Stimulated activated CD8-positive, alpha-beta memory T cell treated with anti-CD3 and anti-CD28 coated beads, Interleukin-4, amount 100 ng/mL, for 4 hours (primary cell): Measurements from ENCODE around the gene SOAT1.

Experiments
- DNase-seq, 2 donors: peaks; one replicate each; pipeline ENCODE4 v3.0.0-alpha.2; 2020; ENCODE audit warnings: low read depth in 2 of 2, low spot score in 1 of 2

Gene SOAT1

GRCh38 chr1:179303200-179303785 is 9.7 kb downstream of the SOAT1 start:
- DNase-seq, result no peak

- no peak for DNase-seq
Measured at GRCh38 chr1:179305450-179305849, 11.9 kb downstream of the SOAT1 start.

GRCh38 chr1:179310291-179310690 is 16.7 kb downstream of the SOAT1 start:
- DNase-seq, result no peak

GRCh38 chr1:179310721-179311120 is 17.1 kb downstream of the SOAT1 start:
- DNase-seq, result no peak

DNA sequence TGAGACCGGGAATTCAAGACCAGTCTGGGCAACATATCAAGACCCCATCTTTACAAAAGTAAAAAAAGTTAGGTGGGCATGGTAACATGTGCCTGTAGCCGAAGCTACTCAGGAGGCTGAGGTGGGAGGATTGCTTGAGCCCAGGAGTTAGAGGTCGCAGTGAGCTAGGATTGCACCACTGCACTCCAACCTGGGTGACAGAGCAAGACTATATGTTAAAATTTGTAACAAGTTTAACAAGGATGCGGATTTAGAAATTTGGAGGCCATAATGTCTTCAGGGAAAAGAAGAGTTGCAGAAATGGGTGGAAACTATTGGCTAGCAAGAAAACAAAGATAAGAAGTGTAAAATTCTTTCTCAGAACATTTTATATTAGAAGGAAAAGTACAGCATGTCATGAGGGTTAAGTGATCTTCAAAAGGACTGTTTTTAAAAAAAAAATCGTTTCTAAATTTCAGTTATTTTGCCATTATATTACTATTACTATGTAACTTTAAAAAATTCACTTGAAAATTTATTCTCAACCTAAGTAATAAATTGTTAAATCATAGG is 17.6 kb downstream of the SOAT1 start:
- DNase-seq, result no peak

- DNase-seq, result no peak
Measured at GRCh38 chr1:179313004-179313403, 19.4 kb downstream of the SOAT1 start.

GRCh38 chr1:179314928-179315327 is 21.3 kb downstream of the SOAT1 start:
- no peak for DNase-seq

- no peak for DNase-seq
Measured at GRCh38 chr1:179318491-179318890, 24.9 kb downstream of the SOAT1 start.

DNA sequence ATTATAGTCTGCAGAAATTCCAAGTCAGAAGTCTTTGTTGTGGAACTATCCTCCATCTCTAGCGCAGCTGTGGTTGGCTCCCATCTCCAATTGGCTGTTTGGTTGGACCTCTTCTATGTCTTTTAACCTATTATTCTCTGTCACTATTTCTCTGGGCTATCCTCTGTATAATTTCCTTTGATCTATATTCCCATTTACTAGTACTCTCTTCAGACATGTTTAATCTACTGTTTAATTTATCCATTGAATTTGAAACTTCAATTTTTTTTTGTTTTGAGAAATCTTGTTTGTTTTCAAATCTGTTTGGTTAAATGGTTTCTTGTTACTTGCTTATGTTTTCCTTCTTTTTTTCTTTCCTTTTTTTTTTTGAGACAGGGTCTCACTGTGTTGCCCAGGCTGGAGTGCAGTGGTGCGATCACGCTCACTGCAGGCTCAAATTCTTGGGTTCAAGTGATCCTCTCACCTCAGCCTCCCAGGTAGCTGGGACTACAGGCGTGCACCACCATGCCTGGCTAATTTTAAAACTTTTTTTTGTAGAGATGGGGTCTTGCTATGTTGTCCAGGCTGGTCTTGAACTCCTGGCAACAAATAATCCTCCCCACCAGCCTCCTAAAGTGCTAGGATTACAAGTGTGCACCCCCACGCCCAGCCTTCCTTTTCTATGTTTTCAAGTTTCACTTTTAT is 28.1 kb downstream of the SOAT1 start:
- no peak for DNase-seq

GRCh38 chr1:179322557-179322956 is 29.0 kb downstream of the SOAT1 start:
- no peak for DNase-seq

DNA sequence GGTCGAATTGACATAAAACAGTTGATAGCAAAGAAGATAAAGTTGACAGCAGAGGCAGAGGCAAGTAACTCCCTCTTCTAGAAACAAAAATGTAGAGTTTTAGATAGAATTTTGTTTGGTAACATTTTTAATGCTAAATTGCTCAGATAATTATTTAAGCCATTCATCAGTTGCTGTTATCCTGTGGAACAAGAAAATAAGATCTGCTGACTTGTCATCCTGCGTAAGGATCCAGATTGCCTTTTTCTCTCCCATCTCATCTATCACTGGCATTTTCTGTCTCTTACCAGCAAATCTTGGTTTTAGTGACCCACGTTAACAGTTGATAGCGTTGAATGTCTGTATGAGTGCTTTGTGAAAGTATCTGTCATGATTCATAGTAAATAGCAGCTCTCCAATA is 29.8 kb downstream of the SOAT1 start:
- DNase-seq, result no peak

- DNase-seq, result no peak
Measured at GRCh38 chr1:179325836-179326235, 32.2 kb downstream of the SOAT1 start.

- DNase-seq, result no peak
Measured at GRCh38 chr1:179326746-179327145, 33.1 kb downstream of the SOAT1 start.

- DNase-seq, result no peak
Measured at GRCh38 chr1:179327196-179327595, 33.6 kb downstream of the SOAT1 start.

DNA sequence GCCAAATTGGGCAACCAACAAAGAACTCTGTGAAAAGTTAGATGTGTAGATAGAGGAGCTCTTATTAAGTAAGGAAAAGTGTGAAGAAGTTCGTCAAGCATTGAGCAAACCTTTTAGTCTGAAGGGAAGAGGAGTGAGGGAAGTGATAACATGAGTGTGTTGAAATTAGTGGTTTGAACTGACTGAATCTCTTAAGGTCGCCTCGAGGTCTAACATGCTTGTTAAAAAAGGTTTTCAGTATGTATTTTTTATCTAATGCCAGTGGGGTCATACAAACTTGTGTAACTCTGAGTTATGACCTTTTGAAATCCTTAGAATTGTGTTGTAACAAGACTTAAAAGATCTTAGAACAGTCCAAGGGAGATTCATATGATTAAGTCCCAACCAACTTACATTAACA is 34.1 kb downstream of the SOAT1 start:
- no peak for DNase-seq

DNA sequence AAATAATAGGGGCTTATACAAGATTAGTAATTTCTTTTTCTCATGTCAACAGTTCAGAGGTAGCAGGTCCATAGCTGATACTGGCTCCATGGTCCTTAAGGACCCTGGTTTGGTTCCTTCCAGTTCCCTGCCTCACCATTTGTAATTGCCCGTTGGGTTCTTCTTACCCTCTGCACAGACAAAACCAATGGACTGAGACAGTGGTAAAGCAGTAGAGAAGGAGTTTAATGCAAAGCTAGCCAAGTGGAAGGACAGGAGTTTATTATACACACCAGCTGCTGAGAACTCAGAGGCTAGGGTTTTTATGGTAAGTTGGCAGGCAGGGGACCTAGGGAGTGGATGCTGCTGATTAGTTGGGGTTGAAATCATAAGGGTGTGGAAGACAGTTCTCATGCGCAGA is 36.3 kb downstream of the SOAT1 start:
- DNase-seq, result no peak

DNA sequence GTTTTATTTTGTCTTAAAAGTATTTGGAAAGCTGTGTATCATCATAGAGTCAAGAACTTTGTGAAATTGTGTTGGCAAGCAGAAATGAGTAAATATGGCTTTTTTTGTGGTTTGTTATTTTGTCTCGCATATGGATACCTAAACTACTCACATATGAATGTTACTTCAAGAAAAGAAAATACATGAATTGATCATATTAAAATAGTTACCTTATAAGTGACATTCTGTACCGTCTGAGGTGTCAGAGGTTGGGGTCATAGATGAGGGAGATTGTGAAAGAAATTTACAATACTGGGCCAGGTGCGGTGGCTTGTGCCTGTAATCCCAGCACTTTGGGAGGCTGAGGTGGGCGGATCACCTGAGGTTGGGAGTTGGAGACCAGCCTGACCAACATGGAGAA is 40.8 kb downstream of the SOAT1 start:
- DNase-seq, result no peak

DNA sequence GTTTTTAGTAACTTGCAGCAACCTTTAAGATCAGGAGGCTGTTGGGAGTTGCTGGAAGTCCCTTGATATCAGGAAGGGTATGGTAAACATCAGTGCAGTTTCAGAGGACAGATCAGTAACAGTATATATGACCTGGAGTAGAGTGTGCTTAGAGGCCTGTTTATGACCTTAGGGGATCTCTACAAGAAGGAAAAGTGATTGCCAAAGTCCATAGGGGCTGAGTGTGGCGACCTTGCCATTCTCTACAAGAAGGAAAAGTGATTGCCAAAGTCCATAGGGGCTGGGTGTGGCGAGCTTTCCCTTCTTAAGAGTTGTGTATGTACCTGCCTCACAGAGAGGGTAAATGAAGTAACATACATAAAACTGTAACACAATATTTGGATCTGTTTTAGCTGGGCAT is 43.7 kb downstream of the SOAT1 start:
- DNase-seq, result no peak

DNA sequence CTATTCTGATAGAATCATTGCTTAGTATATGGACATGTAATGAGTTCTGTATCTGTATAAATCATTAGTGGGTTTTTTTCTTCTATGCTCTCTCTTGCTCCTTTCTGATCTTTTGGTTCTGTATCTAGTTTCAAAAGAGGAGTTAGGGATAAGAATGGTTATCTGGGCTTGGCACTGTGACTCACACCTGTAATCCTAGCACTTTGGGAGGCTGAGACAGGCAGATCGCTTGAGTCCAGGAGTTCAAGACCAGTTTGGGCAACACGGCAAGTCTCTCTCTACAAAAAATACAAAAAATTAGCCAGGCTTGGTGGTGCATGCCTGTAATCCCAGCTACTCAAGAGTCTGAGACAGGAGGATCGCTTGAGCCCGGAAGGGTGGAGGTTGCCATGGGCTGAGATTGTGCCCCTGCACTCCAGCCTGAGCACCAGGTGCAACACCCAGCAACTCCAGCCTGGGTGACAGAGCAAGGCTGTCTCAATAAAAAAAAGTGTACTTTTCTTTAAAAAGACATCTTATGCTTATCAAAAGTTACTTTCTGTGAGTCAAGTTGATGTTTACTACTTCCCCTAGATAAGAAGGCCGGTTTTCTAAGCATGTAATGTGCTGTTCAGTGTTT is 44.5 kb downstream of the SOAT1 start:
- DNase-seq, result no peak

DNA sequence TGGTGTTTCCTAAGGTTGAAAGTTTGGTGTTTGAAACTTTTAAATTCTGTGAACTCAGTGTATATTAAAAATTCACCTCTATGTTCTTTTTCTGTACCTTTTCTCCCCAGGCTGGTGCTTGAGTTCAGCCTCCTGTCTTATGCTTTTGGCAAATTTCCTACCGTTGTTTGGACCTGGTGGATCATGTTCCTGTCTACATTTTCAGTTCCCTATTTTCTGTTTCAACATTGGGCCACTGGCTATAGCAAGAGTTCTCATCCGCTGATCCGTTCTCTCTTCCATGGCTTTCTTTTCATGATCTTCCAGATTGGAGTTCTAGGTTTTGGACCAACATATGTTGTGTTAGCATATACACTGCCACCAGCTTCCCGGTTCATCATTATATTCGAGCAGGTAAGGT is 47.3 kb downstream of the SOAT1 start:
- no peak for DNase-seq

- DNase-seq, result no peak
Measured at GRCh38 chr1:179341943-179342547, 48.4 kb downstream of the SOAT1 start.
